Tibial nerve (tissue), 3 donors: ENCODE measurements around the gene ANKRD39.

Source experiments
- CTCF ChIP-seq, 5 experiments: fragments of 200-600 bp in 3 of 5; fragments of 450-650 bp in 2 of 5; sonication (generic) in 3 of 5; IDR thresholded peaks; one replicate each; pipeline ENCODE4 v1.5.1; 2016 to 2019; ENCODE audit warnings: antibody characterized with exemption in 5 of 5, mild to moderate bottlenecking in 3 of 5, moderate library complexity in 2 of 5
- POLR2A ChIP-seq, 2 donors: fragments of 450-650 bp; IDR thresholded peaks; one replicate each; pipeline ENCODE4 v1.6.1; 2017; ENCODE audit warnings: antibody characterized with exemption in 2 of 2, mild to moderate bottlenecking in 2 of 2, moderate library complexity in 2 of 2

GRCh38 chr2:96870626-96871255 lies 12.9 kb upstream of the ANKRD39 start:
- no peak for TF ChIP-seq POLR2A (IDR thresholded peaks at IDR 0.05)
- TF ChIP-seq CTCF (IDR thresholded peaks at IDR 0.05): no peak
